Measurements from ENCODE around the gene GRM7. TPM values are rescaled to one million over a fixed set of nuclear protein-coding genes. Genes with fewer than 3 reads are reported as not detected.

GRM7 gene
- total RNA-seq, 2 experiments from 2014 or later, result not detected

DNA sequence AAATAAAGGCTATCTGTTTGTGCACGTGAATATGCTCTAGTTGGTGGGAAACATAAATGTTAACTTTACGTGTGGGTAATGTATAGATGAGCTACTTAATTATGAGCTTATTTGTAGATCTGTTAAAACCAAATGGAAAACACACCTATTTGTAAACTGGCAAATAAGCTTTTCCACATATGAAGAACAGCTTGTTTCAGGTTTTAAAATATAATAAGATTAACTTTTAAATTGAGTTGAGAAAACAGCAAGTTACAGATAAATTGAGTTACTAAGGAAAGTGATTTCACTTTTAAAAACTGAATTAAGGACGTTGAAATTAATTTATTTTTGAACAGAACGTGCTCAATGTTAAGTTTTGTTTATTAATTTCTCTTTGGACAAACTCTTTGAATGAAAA lies 140.5 kb downstream of the GRM7 start:
- H3K9me3 Mint-ChIP-seq, result peaks cover 12% of the 10 kb centered on the region
- no peak for DNase-seq
- H3K27ac Mint-ChIP-seq, result no peak overlapping the region
- POLR2A ChIA-PET, result no interaction called here
- no peak overlapping the region for H3K4me3 Mint-ChIP-seq
- CTCF ChIA-PET, result no interaction called here
- no peaks in the 10 kb centered on the region for H3K4me1 Mint-ChIP-seq
- no peaks in the 10 kb centered on the region for H3K36me3 Mint-ChIP-seq (ENCODE audit: low read depth)
- H3K27me3 Mint-ChIP-seq, result no peaks in the 10 kb centered on the region

DNA sequence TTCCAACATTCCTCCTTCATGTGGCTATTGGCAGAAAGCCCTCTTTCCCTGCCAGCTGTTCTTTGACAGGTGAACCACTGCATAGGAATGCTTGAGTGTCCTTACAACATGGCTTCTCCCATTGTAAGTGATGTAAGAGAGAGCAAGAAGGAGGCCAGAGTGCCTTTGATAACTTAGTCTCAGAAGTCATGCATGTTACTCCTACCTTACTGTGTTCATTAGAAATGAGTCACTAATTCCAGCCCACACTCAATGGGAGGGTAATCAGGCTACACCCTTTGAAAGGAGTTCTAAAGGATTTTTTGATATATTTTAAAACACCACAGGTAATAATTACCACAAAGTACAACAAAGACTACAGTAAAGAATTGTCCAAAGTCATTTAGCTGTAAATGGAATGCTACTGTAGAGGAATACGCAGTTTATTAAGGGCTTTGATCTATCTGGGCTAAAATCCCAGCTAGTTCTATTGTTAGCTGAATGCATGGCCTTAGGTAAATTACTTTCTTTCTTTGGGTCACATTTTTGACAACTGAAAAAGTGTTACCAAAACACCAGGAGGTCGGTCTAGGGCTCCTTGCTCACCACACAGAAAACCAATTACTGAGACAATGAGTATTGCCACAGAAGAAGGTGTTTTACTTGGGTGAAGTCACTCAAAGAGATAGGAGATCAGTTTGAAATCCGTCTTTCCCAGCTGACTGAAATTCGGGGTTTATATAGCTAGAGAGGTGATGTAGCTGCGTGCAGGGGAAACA lies 154.9 kb downstream of the GRM7 start:
- peaks cover 9% of the 10 kb centered on the region for H3K9me3 Mint-ChIP-seq
- no peak overlapping the region for H3K27ac Mint-ChIP-seq
- CTCF ChIA-PET, result no interaction called here
- H3K4me1 Mint-ChIP-seq, result no peaks in the 10 kb centered on the region
- H3K4me3 Mint-ChIP-seq, result no peak overlapping the region
- POLR2A ChIA-PET, result no interaction called here
- DNase-seq, result no peak
- H3K36me3 Mint-ChIP-seq (ENCODE audit: low read depth), result no peaks in the 10 kb centered on the region
- no peaks in the 10 kb centered on the region for H3K27me3 Mint-ChIP-seq

DNA sequence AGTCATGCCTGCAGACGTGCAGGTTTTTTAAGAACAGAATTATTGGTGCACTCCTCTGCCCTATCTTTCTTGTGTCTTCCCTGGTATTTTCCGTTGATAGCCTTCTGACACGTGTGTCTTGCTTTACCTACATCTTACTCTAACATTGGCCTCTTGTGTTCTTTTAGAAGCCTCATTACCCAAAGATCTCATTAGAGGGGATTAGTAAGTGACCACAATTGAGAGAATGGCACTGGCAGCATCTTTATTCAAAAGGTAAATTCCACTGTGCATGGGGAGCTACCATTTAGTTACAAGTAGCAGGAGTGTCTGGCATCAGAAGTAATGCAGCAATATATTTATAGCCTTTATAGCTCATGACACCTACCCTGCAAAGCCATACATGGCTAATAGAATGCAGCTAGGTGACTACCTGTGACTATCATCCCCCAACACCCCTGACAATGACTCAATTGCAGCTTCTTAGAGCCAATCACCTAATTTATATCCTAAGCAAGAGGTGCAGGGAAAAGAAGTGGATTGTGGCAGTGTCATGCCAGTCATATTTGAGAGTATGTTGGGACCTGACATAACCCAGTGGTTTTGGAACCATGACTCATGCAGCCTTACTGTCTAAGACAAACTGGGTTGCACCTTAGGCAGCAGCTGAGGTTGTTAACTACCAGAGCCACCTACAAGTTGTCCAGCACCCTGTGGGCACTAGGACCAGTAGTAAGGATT lies 164.8 kb downstream of the GRM7 start:
- Mint-ChIP-seq H3K36me3 (ENCODE audit: low read depth) (no peaks in the 10 kb centered on the region), H3K27me3 (no peaks in the 10 kb centered on the region), H3K4me3 (no peak overlapping the region), H3K4me1 (no peaks in the 10 kb centered on the region), H3K27ac (no peak overlapping the region), H3K9me3 (no peaks in the 10 kb centered on the region)
- POLR2A ChIA-PET, result no interaction called here
- no peak for DNase-seq
- CTCF ChIA-PET, result no interaction called here

DNA sequence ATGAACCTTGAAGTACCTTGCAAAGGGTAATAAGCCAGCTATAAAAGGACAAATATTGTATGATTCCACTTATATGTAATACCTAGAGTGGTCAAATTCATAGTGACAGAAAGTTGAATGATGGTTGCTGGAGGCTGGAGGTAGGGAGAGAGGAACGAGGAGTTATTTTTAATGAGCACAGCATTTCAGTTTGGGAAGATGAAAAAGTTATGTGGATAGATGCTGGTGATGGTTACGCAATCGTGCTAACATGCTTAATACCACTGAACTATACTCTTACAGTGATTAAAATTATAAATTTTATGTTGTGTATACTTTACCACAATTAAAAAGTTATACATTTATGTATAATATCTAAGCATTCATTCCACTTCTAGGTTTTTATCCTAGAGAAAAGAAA lies 168.6 kb downstream of the GRM7 start:
- Mint-ChIP-seq H3K27me3 (no peaks in the 10 kb centered on the region), H3K36me3 (ENCODE audit: low read depth) (no peaks in the 10 kb centered on the region), H3K4me1 (no peaks in the 10 kb centered on the region), H3K9me3 (peaks cover 2% of the 10 kb centered on the region), H3K27ac (no peak overlapping the region), H3K4me3 (no peak overlapping the region)
- no peak for DNase-seq
- POLR2A ChIA-PET, result no interaction called here
- CTCF ChIA-PET, result no interaction called here

DNA sequence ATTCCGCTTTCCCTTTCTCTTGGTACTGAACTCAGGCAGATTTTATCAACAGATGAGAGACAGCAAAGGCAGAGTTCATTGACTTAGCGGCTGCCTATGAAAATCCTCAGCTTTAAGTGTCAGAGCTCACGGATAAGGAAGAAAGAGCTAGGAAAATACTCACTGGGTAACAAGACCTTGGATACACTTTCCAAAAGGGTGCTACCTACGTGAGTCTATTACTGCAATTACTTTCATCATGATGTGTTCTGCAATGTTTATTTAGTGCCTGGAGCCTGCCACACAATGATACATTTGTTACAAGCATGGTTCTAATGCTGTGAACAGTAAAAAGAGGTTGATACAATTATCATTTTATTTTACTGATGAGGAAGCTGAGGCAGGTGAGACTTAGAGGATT lies 177.5 kb downstream of the GRM7 start:
- POLR2A ChIA-PET, result no interaction called here
- no peaks in the 10 kb centered on the region for H3K4me1 Mint-ChIP-seq
- H3K27me3 Mint-ChIP-seq, result no peaks in the 10 kb centered on the region
- peaks cover 6% of the 10 kb centered on the region for H3K9me3 Mint-ChIP-seq
- H3K4me3 Mint-ChIP-seq, result no peak overlapping the region
- CTCF ChIA-PET, result no interaction called here
- H3K27ac Mint-ChIP-seq, result no peak overlapping the region
- H3K36me3 Mint-ChIP-seq (ENCODE audit: low read depth), result no peaks in the 10 kb centered on the region
- no peak for DNase-seq

DNA sequence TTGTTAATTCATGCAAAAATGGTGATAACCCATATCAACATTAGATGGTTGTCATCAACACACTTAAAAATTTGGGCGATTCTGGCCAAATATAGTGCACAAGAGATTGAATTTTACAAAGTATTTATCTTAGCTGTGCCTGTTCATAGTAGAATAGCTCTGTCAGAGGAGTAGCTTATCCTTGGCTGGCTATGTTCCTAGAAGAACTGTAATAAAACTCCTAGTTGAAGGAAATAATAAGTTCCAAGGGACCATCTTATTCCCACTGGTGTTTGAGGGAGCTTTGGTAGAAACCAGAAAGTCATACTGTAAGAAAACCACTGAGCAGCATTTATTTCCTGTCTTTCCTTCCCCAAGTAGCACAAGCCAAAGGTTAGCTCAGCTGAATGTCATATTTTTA lies 201.8 kb downstream of the GRM7 start:
- Mint-ChIP-seq H3K4me1 (no peaks in the 10 kb centered on the region), H3K4me3 (no peak overlapping the region), H3K9me3 (peaks cover 13% of the 10 kb centered on the region), H3K36me3 (ENCODE audit: low read depth) (no peaks in the 10 kb centered on the region), H3K27ac (no peak overlapping the region), H3K27me3 (no peaks in the 10 kb centered on the region)
- CTCF ChIA-PET, result no interaction called here
- POLR2A ChIA-PET, result no interaction called here
- no peak for DNase-seq

DNA sequence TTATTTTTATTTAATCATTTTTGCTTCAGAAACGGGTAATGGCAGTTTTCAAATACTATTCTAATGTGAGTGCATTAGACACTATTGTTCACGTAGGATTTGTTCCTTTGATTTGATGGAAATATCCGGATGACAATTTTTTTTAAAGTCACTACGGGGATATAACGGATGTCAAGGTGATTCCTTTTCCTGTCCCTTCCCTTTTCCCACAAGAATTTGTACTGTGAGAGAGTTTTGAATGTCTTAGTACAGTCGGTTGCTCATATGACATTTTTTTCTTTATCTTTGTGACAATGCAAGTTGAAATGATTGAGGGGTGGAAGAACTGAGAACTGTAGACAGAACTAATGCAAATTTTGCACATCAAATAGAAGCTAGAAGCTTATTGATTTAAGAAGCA lies 209.5 kb downstream of the GRM7 start:
- Mint-ChIP-seq H3K4me3 (no peak overlapping the region), H3K27me3 (no peaks in the 10 kb centered on the region), H3K27ac (no peak overlapping the region), H3K36me3 (ENCODE audit: low read depth) (no peaks in the 10 kb centered on the region), H3K4me1 (no peaks in the 10 kb centered on the region), H3K9me3 (peaks cover 6% of the 10 kb centered on the region)
- no peak for DNase-seq
- CTCF ChIA-PET, result no interaction called here
- POLR2A ChIA-PET, result no interaction called here

DNA sequence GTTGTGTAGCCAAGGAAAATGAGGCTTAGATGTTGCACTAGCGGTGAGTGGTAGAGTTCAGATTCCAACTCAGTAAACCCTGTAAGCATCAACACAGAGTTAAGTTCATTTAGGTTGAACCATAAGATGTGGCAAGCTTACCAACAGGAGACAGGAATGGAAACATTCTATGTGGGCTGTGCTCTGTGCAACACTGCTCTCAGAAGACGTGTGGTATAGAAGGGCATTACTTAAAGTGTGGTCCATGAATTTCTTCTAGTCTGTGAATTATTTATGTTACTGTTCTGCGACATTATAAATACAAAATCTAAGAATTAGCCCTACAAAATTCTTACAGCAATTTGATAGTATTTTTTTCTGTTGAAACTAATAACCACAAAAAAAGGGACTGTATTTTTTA lies 213.3 kb downstream of the GRM7 start:
- ChIA-PET CTCF (no interaction called here), POLR2A (no interaction called here)
- Mint-ChIP-seq H3K36me3 (ENCODE audit: low read depth) (no peaks in the 10 kb centered on the region), H3K4me1 (no peaks in the 10 kb centered on the region), H3K9me3 (peaks cover 3% of the 10 kb centered on the region), H3K27me3 (no peaks in the 10 kb centered on the region), H3K4me3 (no peak overlapping the region), H3K27ac (no peak overlapping the region)
- no peak for DNase-seq

DNA sequence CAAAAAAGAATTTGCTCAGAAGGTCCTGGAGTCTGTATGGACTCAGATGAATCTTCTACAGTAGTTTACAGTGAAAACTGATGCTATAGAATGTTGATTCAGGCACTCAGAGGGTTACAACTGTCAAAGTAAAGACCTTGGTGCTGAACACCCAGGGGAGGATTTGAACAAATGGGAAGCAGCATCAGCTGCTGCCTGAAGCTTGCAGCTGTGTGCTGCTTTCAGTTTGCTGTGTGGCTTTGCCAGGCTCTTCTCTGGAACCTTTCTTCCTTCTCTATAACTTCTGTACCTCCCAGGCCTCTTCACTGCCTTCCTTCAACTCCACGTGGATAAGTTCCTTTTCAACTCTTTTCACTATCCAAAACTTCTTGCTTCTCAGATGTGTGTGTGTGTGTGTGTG lies 214.2 kb downstream of the GRM7 start:
- no peaks in the 10 kb centered on the region for H3K36me3 Mint-ChIP-seq (ENCODE audit: low read depth)
- H3K9me3 Mint-ChIP-seq, result no peaks in the 10 kb centered on the region
- no peaks in the 10 kb centered on the region for H3K27me3 Mint-ChIP-seq
- ChIA-PET POLR2A (no interaction called here), CTCF (no interaction called here)
- no peaks in the 10 kb centered on the region for H3K4me1 Mint-ChIP-seq
- DNase-seq, result no peak
- H3K27ac Mint-ChIP-seq, result no peak overlapping the region
- H3K4me3 Mint-ChIP-seq, result no peak overlapping the region

DNA sequence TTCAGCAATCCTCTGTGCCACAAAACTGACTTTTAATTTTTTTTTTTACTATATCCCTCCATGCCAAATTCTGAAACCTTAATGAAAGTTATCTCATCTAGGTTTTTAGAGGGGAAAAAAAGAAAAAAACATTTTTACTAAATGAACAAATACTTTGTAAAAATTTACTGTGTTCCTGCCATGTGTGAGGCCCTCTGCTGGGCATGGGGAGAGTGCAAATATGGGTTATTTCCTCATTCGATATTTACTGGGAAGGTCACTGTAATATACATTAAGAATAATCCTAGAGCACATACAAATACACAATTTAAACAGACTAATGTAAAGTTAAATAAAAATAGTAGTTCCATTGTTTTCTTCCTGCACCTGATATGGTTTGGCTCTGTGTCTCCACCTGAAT lies 215.0 kb downstream of the GRM7 start:
- no peak overlapping the region for H3K27ac Mint-ChIP-seq
- H3K4me1 Mint-ChIP-seq, result no peaks in the 10 kb centered on the region
- H3K36me3 Mint-ChIP-seq (ENCODE audit: low read depth), result no peaks in the 10 kb centered on the region
- CTCF ChIA-PET, result no interaction called here
- H3K9me3 Mint-ChIP-seq, result no peaks in the 10 kb centered on the region
- H3K4me3 Mint-ChIP-seq, result no peak overlapping the region
- POLR2A ChIA-PET, result no interaction called here
- H3K27me3 Mint-ChIP-seq, result no peaks in the 10 kb centered on the region
- DNase-seq, result no peak

DNA sequence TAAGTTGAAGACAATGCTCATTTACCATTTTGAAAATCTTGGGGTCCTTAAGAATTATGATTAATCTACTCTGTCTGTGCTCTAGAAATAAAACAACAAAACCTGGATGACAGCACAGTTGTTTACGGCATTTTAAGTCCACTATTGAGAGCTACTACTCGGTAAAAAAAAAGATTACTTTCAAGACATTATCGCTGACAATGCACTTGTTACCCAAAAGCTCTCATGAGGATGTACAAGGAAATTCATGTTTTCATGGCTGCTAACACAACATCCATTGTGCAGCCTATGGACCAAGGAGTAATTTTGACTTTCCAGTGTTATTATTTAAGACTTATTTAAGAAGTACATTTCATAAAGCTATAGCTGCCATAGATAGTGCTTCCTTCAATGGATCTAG lies 221.3 kb downstream of the GRM7 start:
- no peak overlapping the region for H3K4me3 Mint-ChIP-seq
- no peaks in the 10 kb centered on the region for H3K36me3 Mint-ChIP-seq (ENCODE audit: low read depth)
- no peaks in the 10 kb centered on the region for H3K27me3 Mint-ChIP-seq
- H3K9me3 Mint-ChIP-seq, result peaks cover 4% of the 10 kb centered on the region
- DNase-seq, result no peak
- POLR2A ChIA-PET, result no interaction called here
- H3K27ac Mint-ChIP-seq, result no peak overlapping the region
- CTCF ChIA-PET, result no interaction called here
- H3K4me1 Mint-ChIP-seq, result no peaks in the 10 kb centered on the region

DNA sequence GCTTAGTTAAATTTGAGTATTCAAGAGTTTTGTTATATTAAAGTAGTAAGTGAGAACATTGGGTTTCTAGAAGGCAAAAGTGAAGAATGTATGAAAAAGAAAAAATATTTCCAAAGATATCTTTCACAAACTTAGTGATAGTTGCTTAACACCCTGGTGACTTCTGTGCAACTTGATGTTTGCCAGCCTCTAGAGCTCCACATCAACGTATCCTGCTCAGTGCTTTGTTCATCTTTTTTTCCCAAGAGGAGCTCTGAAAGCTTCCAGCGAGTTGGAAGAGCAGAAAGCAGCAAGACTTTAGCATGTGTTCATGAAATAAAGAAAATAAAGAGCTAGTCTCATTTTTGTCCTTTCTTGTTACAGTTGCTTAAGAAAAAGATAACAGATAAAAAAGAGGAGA lies 225.5 kb downstream of the GRM7 start:
- CTCF ChIA-PET, result no interaction called here
- H3K27me3 Mint-ChIP-seq, result no peaks in the 10 kb centered on the region
- H3K9me3 Mint-ChIP-seq, result peaks cover 4% of the 10 kb centered on the region
- H3K36me3 Mint-ChIP-seq (ENCODE audit: low read depth), result no peaks in the 10 kb centered on the region
- H3K4me1 Mint-ChIP-seq, result no peaks in the 10 kb centered on the region
- POLR2A ChIA-PET, result no interaction called here
- no peak overlapping the region for H3K4me3 Mint-ChIP-seq
- DNase-seq, result no peak
- H3K27ac Mint-ChIP-seq, result no peak overlapping the region

DNA sequence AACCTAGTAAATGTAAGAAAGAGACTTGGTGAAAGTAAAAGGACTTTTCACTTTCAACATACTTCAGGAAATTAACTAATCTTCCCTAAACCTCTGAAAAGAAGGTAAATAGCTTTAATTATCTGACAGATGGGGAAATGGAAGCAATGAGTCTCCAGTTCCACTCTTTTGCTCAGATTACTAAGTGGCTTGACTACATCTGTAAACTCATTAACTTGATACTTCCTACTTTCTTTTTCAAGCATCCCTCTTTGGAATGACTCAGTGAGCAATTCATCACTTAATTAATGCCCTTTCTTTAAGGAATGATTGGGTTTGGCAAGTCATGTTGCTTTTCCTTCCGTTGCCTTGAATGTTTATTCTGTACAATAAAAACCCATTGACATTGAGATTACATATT lies 234.2 kb downstream of the GRM7 start:
- ChIA-PET CTCF (no interaction called here), POLR2A (no interaction called here)
- no peak for DNase-seq
- peaks cover 12% of the 10 kb centered on the region for H3K9me3 Mint-ChIP-seq
- H3K4me3 Mint-ChIP-seq, result no peak overlapping the region
- H3K27ac Mint-ChIP-seq, result no peak overlapping the region
- H3K36me3 Mint-ChIP-seq (ENCODE audit: low read depth), result no peaks in the 10 kb centered on the region
- no peaks in the 10 kb centered on the region for H3K27me3 Mint-ChIP-seq
- H3K4me1 Mint-ChIP-seq, result no peaks in the 10 kb centered on the region

DNA sequence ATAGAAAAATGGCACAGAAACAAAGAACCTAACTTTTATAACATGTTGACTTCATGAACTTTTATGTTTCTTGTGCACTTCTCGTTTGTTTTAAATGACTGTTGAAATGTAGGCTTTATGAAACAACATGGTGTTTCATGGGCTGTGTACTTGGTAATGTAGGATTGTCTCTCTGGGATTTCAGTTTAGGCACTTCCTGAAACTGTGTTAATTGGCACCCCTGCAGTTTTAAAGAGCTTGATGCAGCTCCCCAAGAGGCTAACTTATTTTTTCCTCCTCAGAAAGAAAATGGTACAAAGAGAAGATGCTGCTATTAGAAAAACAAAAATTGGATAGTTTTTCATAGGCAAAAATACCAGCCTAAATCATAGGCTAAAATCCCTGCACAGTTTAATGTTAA lies 239.2 kb downstream of the GRM7 start:
- no peak for DNase-seq
- H3K27ac Mint-ChIP-seq, result no peak overlapping the region
- H3K4me3 Mint-ChIP-seq, result no peak overlapping the region
- H3K9me3 Mint-ChIP-seq, result peaks cover 22% of the 10 kb centered on the region
- ChIA-PET CTCF (no interaction called here), POLR2A (interaction anchor here (0.6 kb wide), 1 partner anchor 654 kb away, joined by 3 read pairs; no protein-coding TSS in a partner anchor)
- no peaks in the 10 kb centered on the region for H3K27me3 Mint-ChIP-seq
- no peaks in the 10 kb centered on the region for H3K36me3 Mint-ChIP-seq (ENCODE audit: low read depth)
- H3K4me1 Mint-ChIP-seq, result no peaks in the 10 kb centered on the region
